GM12878 (cell line): ENCODE data around the gene RASSF8.

ENCODE experiments used
- CTCF ChIP-seq, 3 experiments: IDR thresholded peaks in 2 of 3; conservative IDR thresholded peaks in 1 of 3; 2 replicates each; pipeline ENCODE4 v1.5.1; 2011; ENCODE audit warnings: low read depth in 3 of 3, low read length in 3 of 3, mild to moderate bottlenecking in 3 of 3, control low read depth in 2 of 3, moderate library complexity in 2 of 3, inconsistent platforms in 1 of 3, mixed read lengths in 1 of 3; ENCODE audit not compliant: control insufficient read depth in 2 of 3, insufficient read depth in 1 of 3; ENCODE audit errors: extremely low read depth in 1 of 3
- GABPA ChIP-seq: IDR thresholded peaks from 2 replicates; pipeline ENCODE4 v1.6.1; 2014; ENCODE audit warnings: antibody characterized with exemption, low read depth, mild to moderate bottlenecking, inconsistent platforms
- IRF3 ChIP-seq: fragments of 450-650 bp; IDR thresholded peaks from 2 replicates; pipeline ENCODE4 v1.6.1; 2014; ENCODE audit warnings: mild to moderate bottlenecking
- SMAD1 ChIP-seq: fragments of 450-650 bp; IDR thresholded peaks from 2 replicates; pipeline ENCODE4 v1.6.1; 2018; ENCODE audit warnings: mild to moderate bottlenecking, low read depth; ENCODE audit not compliant: partially characterized antibody
- SREBF1 ChIP-seq: IDR thresholded peaks from 2 replicates; pipeline ENCODE4 v1.6.1; 2012; ENCODE audit warnings: mild to moderate bottlenecking, low read length
- USF2 ChIP-seq: IDR thresholded peaks from 2 replicates; pipeline ENCODE4 v1.6.1; 2011; ENCODE audit warnings: low read depth, low read length, improper control_type of control experiment, borderline replicate concordance

- TF ChIP-seq CTCF (IDR thresholded peaks at IDR 0.05 in 2 of 3, conservative IDR thresholded peaks at IDR 0.05 in 1 of 3; ENCODE audit: control insufficient read depth in 2 of 3, extremely low read depth in 1 of 3, insufficient read depth in 1 of 3, low read depth in 3 of 3, low read length in 3 of 3): no peak
- TF ChIP-seq IRF3: no peak
- no peak for TF ChIP-seq GABPA
- no peak for TF ChIP-seq SREBF1
- no peak for TF ChIP-seq USF2
- no peak for TF ChIP-seq SMAD1
These were observed 58.0 kb downstream of the RASSF8 start for GRCh38 chr12:26016516-26016915.
